ENCODE measurements around the gene SIRT6. TPM values are rescaled to one million over a fixed set of nuclear protein-coding genes. Genes with fewer than 3 reads are reported as not detected.
"Not testable (repeated sequence)": the region's sequence is repeated elsewhere in the genome, so short reads cannot be mapped to it uniquely, and the experiment has no call there.

Gene SIRT6
- total and polyA plus RNA-seq, 9 of the 15 experiments (the other 6 are each of a cell fraction or from before 2014, with no cell fraction given) = 1.4 to 41.1 (median 10.2) TPM

- TF ChIP-seq MXD1 (CRISPR knock-in tag; IDR thresholded peaks at IDR 0.05; ENCODE audit: borderline replicate concordance, poor library complexity, severe bottlenecking) (no peak), MTA3 (IDR thresholded peaks at IDR 0.05; ENCODE audit: borderline replicate concordance) (no peak), MEF2A (IDR thresholded peaks at IDR 0.05; ENCODE audit: control insufficient read depth, low read depth, low read length) (no peak), U2AF1 (optimal IDR thresholded peaks at IDR 0.05; ENCODE audit: low read depth, low read length) (no peak), RBFOX2 (IDR thresholded peaks at IDR 0.05; ENCODE audit: low read depth, low read length) (no peak)
Measured at GRCh38 chr19:4136680-4137088, 45.7 kb downstream of the SIRT6 start (continued).

- TF ChIP-seq ZBTB33 (CRISPR knock-in tag; IDR thresholded peaks at IDR 0.05) = peak; percentile 40; the same call in 1 of the 2 replicates
- H3K9me3 ChIP-seq (replicated peaks; ENCODE audit: control insufficient read depth, insufficient read depth, low read depth, low read length); H3K79me2 ChIP-seq (ENCODE audit: control insufficient read depth, insufficient read depth, low read length); H3K9ac ChIP-seq (ENCODE audit: insufficient read depth in 1 of 2, low read depth in 2 of 2, low read length in 2 of 2); H2AFZ ChIP-seq (ENCODE audit: low read depth, low read length); in situ Hi-C loops (cut with MboI); H3K27me3 ChIP-seq (ENCODE audit: control insufficient read depth in 2 of 2, insufficient read depth in 2 of 2, low read length in 2 of 2); H3K27ac ChIP-seq (ENCODE audit: extremely low read depth, low read depth, low read length); H3K36me3 ChIP-seq (ENCODE audit: control insufficient read depth, insufficient read depth, low read length); DNase-seq (ENCODE audit: extremely low read depth in 1 of 4, low spot score in 3 of 4); FAIRE-seq; ATAC-seq; CTCF ChIA-PET (ENCODE audit: low intra/inter-chr PET ratio); H4K20me1 ChIP-seq (replicated peaks; ENCODE audit: control insufficient read depth, insufficient read depth, low read length); BruUV-seq (replicated peaks); H3K9me1 ChIP-seq (ENCODE audit: control insufficient read depth, insufficient read depth, low read length); H3K4me2 ChIP-seq (ENCODE audit: insufficient read depth, low read length); H3K4me3 ChIP-seq: not testable (repeated sequence)
- 49% methylated on average over 9 of the region's 9 CpGs for WGBS (ENCODE audit: insufficient coverage, low coverage, missing lambda C conversion rate)
- POLR2A ChIA-PET = interaction anchor here (1.0 to 1.5 kb wide), 2 partner anchors 10 to 29 kb away, joined by 3 to 4 read pairs; no protein-coding TSS in a partner anchor
- intact Hi-C loops (cut with micrococcal nuclease) = loop anchor here (5.0 kb wide), 1 partner anchor 148 kb away; the partner anchor contains the start of gene EEF2
- H3K4me1 ChIP-seq (replicated peaks in 1 of 2; ENCODE audit: control insufficient read depth in 2 of 2, insufficient read depth in 2 of 2, low read length in 2 of 2) = peaks cover 10 to 18% of the 10 kb centered on the region in 2 experiments
Measured at GRCh38 chr19:4135386-4135785, 47.0 kb downstream of the SIRT6 start.

All from K562 (cell line).